Measurements from ENCODE around the gene GPR37. TPM values are rescaled to one million over a fixed set of nuclear protein-coding genes. Genes with fewer than 3 reads are reported as not detected.

Gene GPR37
- total RNA-seq, 1 donor from 2014 or later, result 0.21 TPM

DNA sequence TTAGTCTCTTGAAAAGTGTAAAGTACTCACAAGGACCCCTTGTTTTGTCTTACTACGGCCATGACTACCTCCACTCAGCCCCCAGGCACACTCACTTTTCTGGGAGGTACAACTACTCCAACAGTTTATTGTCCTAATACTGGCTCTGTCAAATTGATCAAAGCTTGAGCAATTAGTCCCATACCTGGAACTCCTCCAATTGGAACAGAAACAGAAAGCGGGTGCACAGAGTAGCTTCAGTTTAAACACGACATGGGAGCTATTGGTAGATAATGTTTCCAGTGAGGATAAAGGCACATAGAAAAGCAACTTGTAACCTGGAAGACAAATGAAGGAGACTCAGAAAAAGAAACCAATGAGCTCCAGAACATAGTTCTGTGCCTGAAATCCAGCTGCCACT lies 7.7 kb upstream of the GPR37 start:
- no peaks in the 10 kb centered on the region for H3F3A ChIP-seq (ENCODE audit: low read depth)
- TF ChIP-seq EZH2 (IDR thresholded peaks at IDR 0.05), result no peak
- TF ChIP-seq EZH2phosphoT487 (IDR thresholded peaks at IDR 0.05), result no peak
- TF ChIP-seq, protein P1, sequence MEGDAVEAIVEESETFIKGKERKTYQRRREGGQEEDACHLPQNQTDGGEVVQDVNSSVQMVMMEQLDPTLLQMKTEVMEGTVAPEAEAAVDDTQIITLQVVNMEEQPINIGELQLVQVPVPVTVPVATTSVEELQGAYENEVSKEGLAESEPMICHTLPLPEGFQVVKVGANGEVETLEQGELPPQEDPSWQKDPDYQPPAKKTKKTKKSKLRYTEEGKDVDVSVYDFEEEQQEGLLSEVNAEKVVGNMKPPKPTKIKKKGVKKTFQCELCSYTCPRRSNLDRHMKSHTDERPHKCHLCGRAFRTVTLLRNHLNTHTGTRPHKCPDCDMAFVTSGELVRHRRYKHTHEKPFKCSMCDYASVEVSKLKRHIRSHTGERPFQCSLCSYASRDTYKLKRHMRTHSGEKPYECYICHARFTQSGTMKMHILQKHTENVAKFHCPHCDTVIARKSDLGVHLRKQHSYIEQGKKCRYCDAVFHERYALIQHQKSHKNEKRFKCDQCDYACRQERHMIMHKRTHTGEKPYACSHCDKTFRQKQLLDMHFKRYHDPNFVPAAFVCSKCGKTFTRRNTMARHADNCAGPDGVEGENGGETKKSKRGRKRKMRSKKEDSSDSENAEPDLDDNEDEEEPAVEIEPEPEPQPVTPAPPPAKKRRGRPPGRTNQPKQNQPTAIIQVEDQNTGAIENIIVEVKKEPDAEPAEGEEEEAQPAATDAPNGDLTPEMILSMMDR (IDR thresholded peaks at IDR 0.05), result no peak
- Mint-ChIP-seq H3K36me3 (no peaks in the 10 kb centered on the region), H3K4me1 (no peaks in the 10 kb centered on the region), H3K4me3 (no peak overlapping the region), H3K27me3 (ENCODE audit: insufficient read depth, low read depth) (no peaks in the 10 kb centered on the region), H3K9me3 (no peaks in the 10 kb centered on the region), H3K27ac (no peak overlapping the region)
- no peaks in the 10 kb centered on the region for H3K36me3 ChIP-seq
- no peaks in the 10 kb centered on the region for H4K20me1 ChIP-seq (ENCODE audit: low read depth)
- no peak overlapping the region for H3K4me2 ChIP-seq
- H3K27me3 ChIP-seq, result no peaks in the 10 kb centered on the region
- no peak overlapping the region for H3K9ac ChIP-seq
- DNase-seq (ENCODE audit: low spot score), result no peak
- no peaks in the 10 kb centered on the region for H3K79me2 ChIP-seq (ENCODE audit: low read depth)
- H3K27ac ChIP-seq, result no peak overlapping the region
- H3K9me3 ChIP-seq (ENCODE audit: low read depth), result no peaks in the 10 kb centered on the region
- no peak overlapping the region for H2AFZ ChIP-seq (replicated peaks)
- no peak overlapping the region for H3K4me3 ChIP-seq
- H3K4me1 ChIP-seq, result no peaks in the 10 kb centered on the region

DNA sequence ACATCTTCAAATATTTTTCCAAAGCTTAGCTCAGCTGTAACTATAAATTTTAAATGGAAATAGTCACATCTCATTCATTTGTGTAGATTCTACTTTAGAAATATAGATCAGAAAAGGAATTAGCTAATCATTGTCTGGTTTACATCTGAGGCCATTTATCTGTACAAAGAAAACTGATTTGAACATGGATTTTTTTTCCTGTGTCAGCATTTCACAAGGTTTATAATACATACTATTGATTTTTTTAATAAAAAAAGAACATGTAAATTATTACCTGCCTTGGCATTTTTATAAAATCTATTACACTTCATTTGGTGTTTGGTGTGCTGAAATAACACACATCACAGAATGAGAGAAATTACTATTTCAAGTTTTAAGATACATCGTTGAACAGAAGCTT lies 3.5 kb upstream of the GPR37 start:
- Histone ChIP-seq H3K36me3 (no peaks in the 10 kb centered on the region), H3K27me3 (peaks cover 16% of the 10 kb centered on the region), H3K4me3 (no peak overlapping the region), H2AFZ (replicated peaks) (no peak overlapping the region), H3F3A (ENCODE audit: low read depth) (peaks cover 19% of the 10 kb centered on the region), H3K79me2 (ENCODE audit: low read depth) (no peaks in the 10 kb centered on the region), H3K4me2 (no peak overlapping the region), H3K27ac (no peak overlapping the region), H4K20me1 (ENCODE audit: low read depth) (no peaks in the 10 kb centered on the region), H3K4me1 (no peaks in the 10 kb centered on the region), H3K9ac (no peak overlapping the region), H3K9me3 (ENCODE audit: low read depth) (no peaks in the 10 kb centered on the region)
- Mint-ChIP-seq H3K27me3 (ENCODE audit: insufficient read depth, low read depth) (peaks cover 9% of the 10 kb centered on the region), H3K9me3 (peaks cover 3% of the 10 kb centered on the region), H3K4me1 (peaks cover 5% of the 10 kb centered on the region), H3K4me3 (no peak overlapping the region), H3K27ac (no peak overlapping the region), H3K36me3 (no peaks in the 10 kb centered on the region)
- DNase-seq (ENCODE audit: low spot score), result no peak
- TF ChIP-seq EZH2phosphoT487 (IDR thresholded peaks at IDR 0.05) (no peak), EZH2 (IDR thresholded peaks at IDR 0.05) (no peak)
- TF ChIP-seq, protein P1 (IDR thresholded peaks at IDR 0.05), result no peak

DNA sequence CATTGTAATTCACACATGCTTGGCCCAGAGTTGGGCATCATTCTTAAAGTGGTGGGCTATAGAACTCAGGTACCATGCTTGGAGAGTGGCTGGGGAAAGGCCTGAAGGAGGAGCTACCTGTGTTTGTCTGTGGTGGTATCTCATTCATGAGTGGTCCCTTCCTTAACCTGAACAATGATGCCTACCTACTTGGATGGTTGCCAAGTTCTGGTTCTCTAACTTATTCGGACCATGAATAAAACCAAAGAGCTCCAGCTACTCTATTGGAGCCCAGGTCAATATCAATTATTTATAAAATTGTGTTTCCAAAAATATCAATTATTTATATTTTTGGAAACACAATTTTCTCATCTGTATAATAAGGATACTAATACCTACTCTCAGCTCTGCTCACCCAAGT lies 2.9 kb upstream of the GPR37 start:
- Histone ChIP-seq H3K4me1 (no peaks in the 10 kb centered on the region), H2AFZ (replicated peaks) (no peak overlapping the region), H3K79me2 (ENCODE audit: low read depth) (no peaks in the 10 kb centered on the region), H3K4me2 (no peak overlapping the region), H3K4me3 (no peak overlapping the region), H3K9ac (no peak overlapping the region), H3F3A (ENCODE audit: low read depth) (peaks cover 19% of the 10 kb centered on the region), H3K27ac (no peak overlapping the region), H3K9me3 (ENCODE audit: low read depth) (no peaks in the 10 kb centered on the region), H3K27me3 (peaks cover 22% of the 10 kb centered on the region), H4K20me1 (ENCODE audit: low read depth) (no peaks in the 10 kb centered on the region), H3K36me3 (no peaks in the 10 kb centered on the region)
- peaks cover 8% of the 10 kb centered on the region for H3K9me3 Mint-ChIP-seq
- no peak for DNase-seq (ENCODE audit: low spot score)
- peaks cover 5% of the 10 kb centered on the region for H3K36me3 Mint-ChIP-seq
- TF ChIP-seq, protein P1 (IDR thresholded peaks at IDR 0.05), result no peak
- TF ChIP-seq EZH2 (IDR thresholded peaks at IDR 0.05), result no peak
- no peak for TF ChIP-seq EZH2phosphoT487 (IDR thresholded peaks at IDR 0.05)
- H3K27me3 Mint-ChIP-seq (ENCODE audit: insufficient read depth, low read depth), result peaks cover 14% of the 10 kb centered on the region
- H3K27ac Mint-ChIP-seq, result no peak overlapping the region
- H3K4me1 Mint-ChIP-seq, result peaks cover 9% of the 10 kb centered on the region
- H3K4me3 Mint-ChIP-seq, result no peak overlapping the region

All from neural progenitor cell (in vitro differentiated cells).